SK-N-SH treated with all-trans-retinoic acid at 6 μM for 48 hours (cell line): Measurements from ENCODE around the gene F7.
"Not testable (repeated sequence)": the region's sequence is repeated elsewhere in the genome, so short reads cannot be mapped to it uniquely, and the experiment has no call there.

Source experiments
- ATAC-seq: fragments of 200-7000 bp; cut with Tn5 transposase; 3 replicates; pipeline ENCODE4 v1.9.1; 2020; ENCODE audit warnings: mild to moderate bottlenecking, moderate library complexity
- ARNTL ChIP-seq: fragments of 450-650 bp; formaldehyde crosslinking; IDR thresholded peaks from 2 replicates; pipeline ENCODE4 v1.5.0; 2020; ENCODE audit warnings: low read depth, mild to moderate bottlenecking, moderate library complexity, borderline replicate concordance
- ESRRG ChIP-seq: fragments of 250-450 bp; sonication (Bioruptor Pico); IDR thresholded peaks from 2 replicates; pipeline ENCODE4 v1.6.1; 2021; ENCODE audit warnings: mild to moderate bottlenecking
- GLIS3 ChIP-seq: fragments of 250-450 bp; sonication (Bioruptor Pico); IDR thresholded peaks from 2 replicates; pipeline ENCODE4 v1.5.0; 2020; ENCODE audit warnings: mild to moderate bottlenecking, moderate library complexity
- ISL1 ChIP-seq: fragments of 250-450 bp; sonication (Bioruptor Pico); IDR thresholded peaks from 2 replicates; pipeline ENCODE4 v2.1.2; 2022; ENCODE audit warnings: mild to moderate bottlenecking, moderate library complexity
- OSR1 ChIP-seq: fragments of 250-450 bp; sonication (Bioruptor Pico); IDR thresholded peaks from 2 replicates; pipeline ENCODE4 v1.8.0; 2022; ENCODE audit warnings: moderate library complexity, mild to moderate bottlenecking, inconsistent platforms
- PPARA ChIP-seq: fragments of 250-450 bp; sonication (Bioruptor Pico); IDR thresholded peaks from 2 replicates; pipeline ENCODE4 v1.5.0; 2020; ENCODE audit warnings: mild to moderate bottlenecking, borderline replicate concordance
- SNAI2 ChIP-seq: fragments of 250-450 bp; sonication (Bioruptor Pico); IDR thresholded peaks from 2 replicates; pipeline ENCODE4 v1.5.0; 2020; ENCODE audit warnings: mild to moderate bottlenecking, moderate library complexity
- ZC3H10 ChIP-seq: fragments of 250-450 bp; sonication (Bioruptor Pico); IDR thresholded peaks from 2 replicates; pipeline ENCODE4 v1.5.1; 2021; ENCODE audit warnings: mild to moderate bottlenecking, moderate library complexity
- ZFP3 ChIP-seq: fragments of 250-450 bp; sonication (Bioruptor Pico); IDR thresholded peaks from 2 replicates; pipeline ENCODE4 v1.5.0; 2020; ENCODE audit warnings: mild to moderate bottlenecking, moderate library complexity
- ZFP30 ChIP-seq: fragments of 450-650 bp; formaldehyde crosslinking; IDR thresholded peaks from 2 replicates; pipeline ENCODE4 v1.5.0; 2022; ENCODE audit warnings: mild to moderate bottlenecking, moderate library complexity
- ZNF70 ChIP-seq: fragments of 450-650 bp; formaldehyde crosslinking; IDR thresholded peaks from 2 replicates; pipeline ENCODE4 v1.5.0; 2020; ENCODE audit warnings: mild to moderate bottlenecking, moderate library complexity
- ZNF8 ChIP-seq: fragments of 450-650 bp; formaldehyde crosslinking; IDR thresholded peaks from 2 replicates; pipeline ENCODE4 v1.5.0; 2020; ENCODE audit warnings: mild to moderate bottlenecking, moderate library complexity
- TF ChIP-seq, protein P1 (sequence below): fragments of 250-450 bp; sonication (Bioruptor Pico); IDR thresholded peaks from 2 replicates; pipeline ENCODE4 v1.5.1; 2020; ENCODE audit warnings: low read depth, mild to moderate bottlenecking, moderate library complexity
- TF ChIP-seq, protein P2 (sequence below): fragments of 250-450 bp; sonication (Bioruptor Pico); IDR thresholded peaks from 2 replicates; pipeline ENCODE4 v1.5.0; 2020; ENCODE audit warnings: mild to moderate bottlenecking, moderate library complexity
- TF ChIP-seq, protein P3 (sequence below): fragments of 250-450 bp; sonication (Bioruptor Pico); IDR thresholded peaks from 2 replicates; pipeline ENCODE4 v1.8.0; 2020; ENCODE audit warnings: mild to moderate bottlenecking, moderate library complexity, borderline replicate concordance
- TF ChIP-seq, protein P4 (sequence below): fragments of 250-450 bp; sonication (Bioruptor Pico); IDR thresholded peaks from 2 replicates; pipeline ENCODE4 v1.8.0; 2021; ENCODE audit warnings: low read depth, mild to moderate bottlenecking, moderate library complexity, borderline replicate concordance
- TF ChIP-seq, protein P5 (sequence below): fragments of 250-450 bp; sonication (Bioruptor Pico); IDR thresholded peaks from 2 replicates; pipeline ENCODE4 v1.5.1; 2021; ENCODE audit warnings: mild to moderate bottlenecking, moderate library complexity

The F7 gene

DNA sequence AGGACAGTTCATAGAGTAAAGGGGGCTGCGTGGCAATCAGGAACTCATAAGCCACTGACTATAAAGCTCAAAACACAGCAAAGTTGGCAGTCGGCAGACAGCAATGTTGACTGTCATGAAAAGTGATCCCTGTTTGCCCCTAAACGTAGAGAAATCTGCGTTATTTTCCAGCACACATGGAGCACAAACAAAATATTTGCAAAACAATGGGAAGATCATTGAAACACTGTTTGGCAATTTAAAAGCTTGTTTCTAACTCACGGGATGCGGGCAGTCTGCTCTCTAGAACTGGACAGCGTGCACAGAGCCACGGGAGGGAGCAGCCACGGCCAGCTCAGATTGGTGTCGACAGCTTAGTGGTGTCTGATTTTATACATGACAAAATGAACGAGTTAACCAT is 6.4 kb upstream of the F7 start:
- ATAC-seq, result no peak
- no peak for TF ChIP-seq ISL1 (CRISPR knock-in tag)

DNA sequence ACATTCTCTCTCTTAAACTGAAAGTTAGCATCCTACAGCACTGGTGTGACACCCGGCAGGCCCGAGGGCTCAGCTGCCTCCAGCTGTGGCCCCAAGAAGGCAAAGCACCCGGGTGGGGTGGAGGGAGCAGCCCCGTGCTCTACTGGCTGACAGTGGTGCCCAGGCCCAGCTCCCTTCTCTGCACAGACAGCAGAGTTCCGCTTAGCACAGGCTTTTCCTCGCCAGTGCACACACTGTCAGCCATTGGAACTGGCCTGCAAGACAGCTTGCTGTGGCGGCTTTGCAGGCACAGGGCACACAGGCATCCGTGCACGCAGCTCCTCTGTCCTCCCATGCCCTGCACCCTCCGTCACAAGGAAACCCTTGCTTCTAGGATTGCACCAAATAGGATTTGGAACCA is 3.3 kb upstream of the F7 start:
- 0 out of 2 replicates have a peak, but pooled peaks have one; percentile 22 for TF ChIP-seq ZNF70 (CRISPR knock-in tag)
- not testable (repeated sequence) for ATAC-seq

DNA sequence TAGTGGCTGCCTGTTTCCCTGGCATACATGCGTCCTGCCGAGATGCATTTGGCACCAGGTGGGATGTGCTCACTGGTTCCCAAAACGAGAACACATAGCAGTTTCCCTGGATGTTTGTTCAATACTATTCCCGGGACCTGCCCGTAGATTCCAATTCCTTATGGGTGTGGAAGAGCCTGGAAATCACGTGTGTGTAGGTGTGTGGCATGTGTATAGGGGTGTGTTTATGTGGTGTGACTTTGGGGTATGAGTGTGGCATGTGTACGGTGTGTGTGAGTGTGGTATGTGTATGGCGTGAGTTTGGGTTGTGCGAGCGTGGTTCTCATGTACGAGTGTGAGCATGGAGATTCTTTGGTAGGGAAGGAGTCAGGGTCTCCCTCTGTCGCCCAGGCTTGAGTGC is 2.9 kb upstream of the F7 start:
- no peak for ATAC-seq

DNA sequence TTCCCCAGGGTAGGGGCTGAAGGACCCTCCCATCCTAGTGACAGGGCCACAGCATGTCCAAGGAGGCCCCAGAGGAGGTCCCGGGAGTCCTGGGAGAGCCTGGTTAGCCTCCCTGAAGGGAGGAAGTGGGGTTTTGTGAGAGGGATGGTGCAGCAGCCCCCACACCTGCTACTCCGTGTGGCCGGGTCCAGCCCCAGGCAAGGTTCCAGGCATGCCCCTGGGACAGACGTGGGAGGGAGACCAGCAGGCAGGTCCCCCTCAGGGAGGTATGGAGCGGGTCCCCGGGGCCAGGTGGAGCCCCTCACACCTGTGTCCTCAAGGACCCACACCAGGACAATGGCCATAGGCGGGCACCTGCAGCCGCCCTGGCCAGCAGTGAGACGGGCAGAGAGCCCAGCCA is 1.9 kb upstream of the F7 start:
- ATAC-seq, result no peak
- TF ChIP-seq, protein P1, sequence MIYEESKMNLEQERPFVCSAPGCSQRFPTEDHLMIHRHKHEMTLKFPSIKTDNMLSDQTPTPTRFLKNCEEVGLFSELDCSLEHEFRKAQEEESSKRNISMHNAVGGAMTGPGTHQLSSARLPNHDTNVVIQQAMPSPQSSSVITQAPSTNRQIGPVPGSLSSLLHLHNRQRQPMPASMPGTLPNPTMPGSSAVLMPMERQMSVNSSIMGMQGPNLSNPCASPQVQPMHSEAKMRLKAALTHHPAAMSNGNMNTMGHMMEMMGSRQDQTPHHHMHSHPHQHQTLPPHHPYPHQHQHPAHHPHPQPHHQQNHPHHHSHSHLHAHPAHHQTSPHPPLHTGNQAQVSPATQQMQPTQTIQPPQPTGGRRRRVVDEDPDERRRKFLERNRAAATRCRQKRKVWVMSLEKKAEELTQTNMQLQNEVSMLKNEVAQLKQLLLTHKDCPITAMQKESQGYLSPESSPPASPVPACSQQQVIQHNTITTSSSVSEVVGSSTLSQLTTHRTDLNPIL, result no peak
- TF ChIP-seq, protein P2, sequence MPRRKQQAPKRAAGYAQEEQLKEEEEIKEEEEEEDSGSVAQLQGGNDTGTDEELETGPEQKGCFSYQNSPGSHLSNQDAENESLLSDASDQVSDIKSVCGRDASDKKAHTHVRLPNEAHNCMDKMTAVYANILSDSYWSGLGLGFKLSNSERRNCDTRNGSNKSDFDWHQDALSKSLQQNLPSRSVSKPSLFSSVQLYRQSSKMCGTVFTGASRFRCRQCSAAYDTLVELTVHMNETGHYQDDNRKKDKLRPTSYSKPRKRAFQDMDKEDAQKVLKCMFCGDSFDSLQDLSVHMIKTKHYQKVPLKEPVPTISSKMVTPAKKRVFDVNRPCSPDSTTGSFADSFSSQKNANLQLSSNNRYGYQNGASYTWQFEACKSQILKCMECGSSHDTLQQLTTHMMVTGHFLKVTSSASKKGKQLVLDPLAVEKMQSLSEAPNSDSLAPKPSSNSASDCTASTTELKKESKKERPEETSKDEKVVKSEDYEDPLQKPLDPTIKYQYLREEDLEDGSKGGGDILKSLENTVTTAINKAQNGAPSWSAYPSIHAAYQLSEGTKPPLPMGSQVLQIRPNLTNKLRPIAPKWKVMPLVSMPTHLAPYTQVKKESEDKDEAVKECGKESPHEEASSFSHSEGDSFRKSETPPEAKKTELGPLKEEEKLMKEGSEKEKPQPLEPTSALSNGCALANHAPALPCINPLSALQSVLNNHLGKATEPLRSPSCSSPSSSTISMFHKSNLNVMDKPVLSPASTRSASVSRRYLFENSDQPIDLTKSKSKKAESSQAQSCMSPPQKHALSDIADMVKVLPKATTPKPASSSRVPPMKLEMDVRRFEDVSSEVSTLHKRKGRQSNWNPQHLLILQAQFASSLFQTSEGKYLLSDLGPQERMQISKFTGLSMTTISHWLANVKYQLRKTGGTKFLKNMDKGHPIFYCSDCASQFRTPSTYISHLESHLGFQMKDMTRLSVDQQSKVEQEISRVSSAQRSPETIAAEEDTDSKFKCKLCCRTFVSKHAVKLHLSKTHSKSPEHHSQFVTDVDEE, result no peak
- TF ChIP-seq, protein P3, sequence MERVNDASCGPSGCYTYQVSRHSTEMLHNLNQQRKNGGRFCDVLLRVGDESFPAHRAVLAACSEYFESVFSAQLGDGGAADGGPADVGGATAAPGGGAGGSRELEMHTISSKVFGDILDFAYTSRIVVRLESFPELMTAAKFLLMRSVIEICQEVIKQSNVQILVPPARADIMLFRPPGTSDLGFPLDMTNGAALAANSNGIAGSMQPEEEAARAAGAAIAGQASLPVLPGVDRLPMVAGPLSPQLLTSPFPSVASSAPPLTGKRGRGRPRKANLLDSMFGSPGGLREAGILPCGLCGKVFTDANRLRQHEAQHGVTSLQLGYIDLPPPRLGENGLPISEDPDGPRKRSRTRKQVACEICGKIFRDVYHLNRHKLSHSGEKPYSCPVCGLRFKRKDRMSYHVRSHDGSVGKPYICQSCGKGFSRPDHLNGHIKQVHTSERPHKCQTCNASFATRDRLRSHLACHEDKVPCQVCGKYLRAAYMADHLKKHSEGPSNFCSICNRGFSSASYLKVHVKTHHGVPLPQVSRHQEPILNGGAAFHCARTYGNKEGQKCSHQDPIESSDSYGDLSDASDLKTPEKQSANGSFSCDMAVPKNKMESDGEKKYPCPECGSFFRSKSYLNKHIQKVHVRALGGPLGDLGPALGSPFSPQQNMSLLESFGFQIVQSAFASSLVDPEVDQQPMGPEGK, result no peak
- TF ChIP-seq ESRRG (CRISPR knock-in tag), result no peak
- no peak for TF ChIP-seq ZNF70 (CRISPR knock-in tag)
- no peak for TF ChIP-seq ZFP3 (CRISPR knock-in tag)
- TF ChIP-seq, protein P4, sequence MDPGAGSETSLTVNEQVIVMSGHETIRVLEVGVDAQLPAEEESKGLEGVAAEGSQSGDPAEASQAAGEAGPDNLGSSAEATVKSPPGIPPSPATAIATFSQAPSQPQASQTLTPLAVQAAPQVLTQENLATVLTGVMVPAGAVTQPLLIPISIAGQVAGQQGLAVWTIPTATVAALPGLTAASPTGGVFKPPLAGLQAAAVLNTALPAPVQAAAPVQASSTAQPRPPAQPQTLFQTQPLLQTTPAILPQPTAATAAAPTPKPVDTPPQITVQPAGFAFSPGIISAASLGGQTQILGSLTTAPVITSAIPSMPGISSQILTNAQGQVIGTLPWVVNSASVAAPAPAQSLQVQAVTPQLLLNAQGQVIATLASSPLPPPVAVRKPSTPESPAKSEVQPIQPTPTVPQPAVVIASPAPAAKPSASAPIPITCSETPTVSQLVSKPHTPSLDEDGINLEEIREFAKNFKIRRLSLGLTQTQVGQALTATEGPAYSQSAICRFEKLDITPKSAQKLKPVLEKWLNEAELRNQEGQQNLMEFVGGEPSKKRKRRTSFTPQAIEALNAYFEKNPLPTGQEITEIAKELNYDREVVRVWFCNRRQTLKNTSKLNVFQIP (CRISPR knock-in tag), result no peak
- TF ChIP-seq PPARA (CRISPR knock-in tag), result no peak
- no peak for TF ChIP-seq SNAI2 (CRISPR knock-in tag)
- no peak for TF ChIP-seq ZFP30 (CRISPR knock-in tag)
- no peak for TF ChIP-seq ISL1 (CRISPR knock-in tag)
- no peak for TF ChIP-seq ZC3H10
- TF ChIP-seq, protein P5, sequence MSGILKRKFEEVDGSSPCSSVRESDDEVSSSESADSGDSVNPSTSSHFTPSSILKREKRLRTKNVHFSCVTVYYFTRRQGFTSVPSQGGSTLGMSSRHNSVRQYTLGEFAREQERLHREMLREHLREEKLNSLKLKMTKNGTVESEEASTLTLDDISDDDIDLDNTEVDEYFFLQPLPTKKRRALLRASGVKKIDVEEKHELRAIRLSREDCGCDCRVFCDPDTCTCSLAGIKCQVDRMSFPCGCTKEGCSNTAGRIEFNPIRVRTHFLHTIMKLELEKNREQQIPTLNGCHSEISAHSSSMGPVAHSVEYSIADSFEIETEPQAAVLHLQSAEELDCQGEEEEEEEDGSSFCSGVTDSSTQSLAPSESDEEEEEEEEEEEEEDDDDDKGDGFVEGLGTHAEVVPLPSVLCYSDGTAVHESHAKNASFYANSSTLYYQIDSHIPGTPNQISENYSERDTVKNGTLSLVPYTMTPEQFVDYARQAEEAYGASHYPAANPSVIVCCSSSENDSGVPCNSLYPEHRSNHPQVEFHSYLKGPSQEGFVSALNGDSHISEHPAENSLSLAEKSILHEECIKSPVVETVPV (CRISPR knock-in tag), result no peak
- TF ChIP-seq ARNTL (CRISPR knock-in tag), result no peak
- TF ChIP-seq GLIS3, result no peak
- no peak for TF ChIP-seq ZNF8 (CRISPR knock-in tag)
- TF ChIP-seq, all 23 proteins: peak for 0

More for the DNA sequence above, 2.9 kb upstream of the F7 start:
- no peak for TF ChIP-seq ZNF70 (CRISPR knock-in tag)
- TF ChIP-seq, protein P1, result no peak
- no peak for TF ChIP-seq OSR1 (CRISPR knock-in tag)
- TF ChIP-seq ZFP3 (CRISPR knock-in tag), result no peak
- no peak for TF ChIP-seq ISL1 (CRISPR knock-in tag)
- TF ChIP-seq ARNTL (CRISPR knock-in tag), result no peak
